HG02981 (cell line): ENCODE data around the gene PIAS1.
"Not testable (repeated sequence)": the region's sequence is repeated elsewhere in the genome, so short reads cannot be mapped to it uniquely, and the experiment has no call there.

Experiments used
- ATAC-seq: cut with Tn5 transposase; IDR thresholded peaks from one replicate; pipeline ENCODE4 v1.9.1; 2021; ENCODE audit warnings: mild to moderate bottlenecking, moderate library complexity; ENCODE audit not compliant: unreplicated experiment

PIAS1 gene

GRCh38 chr15:68200016-68200861 is 146.1 kb downstream of the PIAS1 start:
- no peak for ATAC-seq

- no peak for ATAC-seq
Observed at GRCh38 chr15:68201153-68201878, 147.2 kb downstream of the PIAS1 start.

- no peak for ATAC-seq
Observed at GRCh38 chr15:68201879-68202261, 147.8 kb downstream of the PIAS1 start.

- not testable (repeated sequence) for ATAC-seq
Observed at GRCh38 chr15:68202994-68203393, 148.9 kb downstream of the PIAS1 start.

GRCh38 chr15:68203486-68203885 is 149.4 kb downstream of the PIAS1 start:
- no peak for ATAC-seq

- no peak for ATAC-seq
Observed at GRCh38 chr15:68203956-68204355, 149.8 kb downstream of the PIAS1 start.

- ATAC-seq, result no peak
Observed at GRCh38 chr15:68204361-68204760, 150.2 kb downstream of the PIAS1 start.

GRCh38 chr15:68204776-68205557 is 150.9 kb downstream of the PIAS1 start, which contains the start of gene CALML4:
Gene CALML4, minus strand, starts transcription at chr15:68205332. Its CDS starts 85 bp downstream, at chr15:68205247.
- ATAC-seq, result no peak

- ATAC-seq, result no peak
Observed at GRCh38 chr15:68205558-68205944, 151.4 kb downstream of the PIAS1 start.

GRCh38 chr15:68205954-68206539 is 151.9 kb downstream of the PIAS1 start:
- ATAC-seq, result no peak

GRCh38 chr15:68206711-68207151 is 152.6 kb downstream of the PIAS1 start:
- no peak for ATAC-seq

- ATAC-seq, result no peak
Observed at GRCh38 chr15:68207176-68207935, 153.2 kb downstream of the PIAS1 start.

GRCh38 chr15:68208136-68208535 is 154.0 kb downstream of the PIAS1 start:
- no peak for ATAC-seq

- no peak for ATAC-seq
Observed at GRCh38 chr15:68208636-68209240, 154.6 kb downstream of the PIAS1 start.

- ATAC-seq, result no peak
Observed at GRCh38 chr15:68209272-68209671, 155.2 kb downstream of the PIAS1 start.

- no peak for ATAC-seq
Observed at GRCh38 chr15:68209735-68210408, 155.8 kb downstream of the PIAS1 start.

- no peak for ATAC-seq
Observed at GRCh38 chr15:68210409-68210756, 156.3 kb downstream of the PIAS1 start.

- ATAC-seq, result no peak
Observed at GRCh38 chr15:68210821-68211655, 156.9 kb downstream of the PIAS1 start.
